GM19467 (cell line): Measurements from ENCODE around the gene NME4.

ENCODE experiments used
- ATAC-seq: cut with Tn5 transposase; IDR thresholded peaks from one replicate; pipeline ENCODE4 v1.9.1; 2021; ENCODE audit warnings: mild to moderate bottlenecking, moderate library complexity; ENCODE audit not compliant: unreplicated experiment

Gene NME4

DNA sequence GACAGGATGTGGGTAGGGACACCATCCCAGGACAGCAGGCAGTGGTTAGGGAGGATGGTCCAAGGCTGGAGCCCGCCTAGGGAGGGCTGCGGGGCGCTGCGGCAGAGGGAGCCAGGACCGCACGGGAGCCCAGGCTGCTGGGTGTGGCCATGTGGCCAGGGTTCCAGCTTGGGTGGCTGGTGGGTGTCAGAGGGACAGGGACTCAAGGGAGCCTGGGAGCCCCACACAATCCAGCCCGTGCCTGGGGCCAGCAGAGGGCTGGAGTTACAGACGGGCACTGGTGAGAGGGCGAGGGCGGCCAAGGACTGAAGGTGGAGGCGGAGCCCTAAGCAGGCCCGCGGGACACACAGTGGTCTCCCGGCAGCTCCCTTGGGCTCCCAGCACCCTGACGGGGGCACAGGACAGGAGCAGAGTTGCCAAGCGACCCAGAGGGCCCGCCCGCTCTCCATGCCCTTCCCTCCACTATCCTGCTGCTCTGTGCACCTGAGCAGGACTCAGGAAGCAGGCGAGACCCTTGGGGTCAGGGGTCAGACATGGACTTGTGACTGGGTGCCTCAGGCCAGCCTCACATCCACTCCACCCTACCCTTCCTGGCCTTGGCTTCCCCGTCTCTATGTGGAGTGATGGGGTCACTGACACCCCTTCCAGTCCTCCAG lies 33.8 kb upstream of the NME4 start:
- ATAC-seq = no peak

DNA sequence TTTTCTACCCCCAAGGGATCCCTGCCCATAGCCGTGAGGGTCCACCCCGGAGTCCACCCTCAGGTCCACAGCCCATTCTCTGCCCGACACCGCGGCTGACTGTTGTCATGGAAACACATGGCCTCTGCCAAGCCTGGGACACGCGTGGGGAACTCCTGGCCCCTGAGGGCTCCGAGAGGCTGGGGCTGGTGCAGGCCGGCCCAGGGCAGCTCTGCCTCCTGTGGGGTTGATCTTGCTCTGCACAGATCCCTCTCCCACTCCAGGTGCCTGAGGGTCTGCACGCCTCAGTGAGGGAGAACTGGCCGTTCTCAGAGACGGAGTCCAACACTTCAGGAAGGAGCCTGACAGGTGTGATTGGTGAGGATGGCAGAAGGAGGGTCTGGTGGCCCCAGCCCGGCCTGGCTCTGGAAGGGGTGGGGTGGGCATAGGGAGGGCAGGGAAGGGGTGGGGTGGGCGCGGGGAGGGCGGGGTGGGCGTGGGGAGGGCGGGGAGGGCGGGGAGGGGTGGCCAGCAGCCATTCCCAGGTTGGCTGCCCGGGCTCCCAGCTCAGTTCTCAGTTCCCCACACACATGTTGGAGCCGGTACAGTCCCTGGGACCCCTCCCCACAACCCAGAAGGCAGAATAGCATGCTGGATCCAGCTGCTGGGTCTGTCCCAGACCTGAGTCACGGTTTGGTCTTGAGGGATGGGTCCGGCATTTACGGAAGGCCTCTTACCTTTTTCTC lies 33.1 kb upstream of the NME4 start:
- ATAC-seq = no peak

DNA sequence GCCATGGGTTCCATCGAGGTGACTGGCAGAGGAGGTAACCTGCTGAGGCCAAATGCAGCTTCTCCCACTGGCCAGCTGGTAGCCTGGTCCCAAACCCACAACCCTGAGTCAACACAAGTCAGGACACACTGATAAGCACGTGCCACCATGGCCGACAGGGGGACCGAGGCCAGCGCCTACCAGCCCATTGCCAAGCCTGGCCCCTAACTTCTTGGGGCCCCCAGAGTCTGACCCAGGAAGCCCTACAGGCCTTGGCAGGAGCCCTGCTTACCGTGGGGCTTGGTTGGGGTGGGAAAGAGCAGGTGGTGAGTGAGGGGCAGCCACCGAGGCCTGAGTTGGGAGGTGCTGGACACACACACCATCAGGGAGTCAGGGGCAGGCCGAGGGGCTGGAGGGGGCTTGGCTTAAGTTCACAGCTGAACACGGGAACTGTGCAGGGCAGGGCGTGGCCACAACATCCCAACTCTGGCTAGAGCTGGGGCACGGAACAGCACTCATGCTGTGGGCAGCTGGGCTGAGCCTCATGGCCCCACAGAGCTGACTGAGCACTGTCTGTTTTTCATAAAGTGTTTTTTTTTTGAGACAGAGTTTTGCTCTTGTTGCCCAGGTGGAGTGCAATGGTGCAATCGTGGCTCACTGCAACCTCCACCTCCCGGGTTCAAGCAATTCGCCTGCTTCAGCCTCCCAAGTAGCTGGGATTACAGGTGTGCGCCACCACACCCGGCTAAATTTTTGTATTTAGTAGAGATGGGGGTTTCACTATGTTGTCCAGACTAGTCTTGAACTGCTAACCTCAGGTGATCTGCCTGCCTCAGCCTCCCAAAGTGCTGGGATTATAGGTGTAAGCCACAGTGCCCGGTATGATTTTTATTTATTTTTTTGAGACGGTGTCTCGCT lies 32.2 kb upstream of the NME4 start:
- no peak for ATAC-seq

DNA sequence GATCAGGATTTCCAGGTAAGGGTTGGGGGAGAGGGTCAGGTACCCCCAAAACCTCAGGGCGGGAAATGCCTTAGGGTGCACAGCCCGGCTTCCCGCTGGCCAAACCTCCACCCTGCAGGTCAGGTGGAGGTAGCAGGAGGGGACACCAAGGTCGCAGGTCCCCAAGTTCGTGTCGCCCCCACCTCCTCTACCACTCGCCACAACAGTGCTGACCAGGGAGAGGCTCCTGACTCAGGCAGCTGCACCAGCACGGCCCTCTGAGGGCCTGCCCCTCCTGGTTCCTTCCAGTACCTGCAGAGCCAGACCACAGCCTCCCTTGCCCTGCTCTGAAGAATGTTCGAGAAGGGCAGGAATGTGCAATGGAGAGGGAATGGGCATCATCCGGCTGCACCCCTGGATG lies 30.5 kb upstream of the NME4 start:
- no peak for ATAC-seq

DNA sequence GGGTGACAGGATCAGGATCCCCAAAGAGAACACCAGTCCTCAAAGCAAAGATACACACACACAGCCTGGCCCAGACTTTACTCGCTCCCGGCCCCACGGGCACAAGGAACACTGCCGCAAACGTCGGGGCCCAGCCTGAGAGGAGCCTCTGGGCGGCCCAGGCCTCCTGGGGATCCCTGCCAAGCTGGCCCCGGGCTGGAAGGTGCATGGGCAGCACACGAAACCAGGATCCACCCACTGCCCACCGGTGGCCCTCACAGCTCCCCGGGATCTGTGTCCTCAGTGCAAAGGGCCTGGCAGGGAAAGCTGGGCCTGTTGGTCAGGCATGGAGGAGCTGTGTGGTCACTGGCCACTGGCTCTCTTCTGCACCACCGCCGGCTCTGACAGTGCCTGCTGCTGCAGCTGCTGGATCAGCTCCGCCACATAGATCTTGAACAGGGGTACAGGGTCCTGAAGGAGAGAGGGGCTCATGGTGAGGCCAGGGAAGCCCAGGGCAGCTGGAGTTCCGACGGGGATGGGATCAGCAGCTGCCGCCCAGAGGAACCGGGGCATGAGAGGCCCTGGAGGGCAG lies 29.6 kb upstream of the NME4 start:
- no peak for ATAC-seq

DNA sequence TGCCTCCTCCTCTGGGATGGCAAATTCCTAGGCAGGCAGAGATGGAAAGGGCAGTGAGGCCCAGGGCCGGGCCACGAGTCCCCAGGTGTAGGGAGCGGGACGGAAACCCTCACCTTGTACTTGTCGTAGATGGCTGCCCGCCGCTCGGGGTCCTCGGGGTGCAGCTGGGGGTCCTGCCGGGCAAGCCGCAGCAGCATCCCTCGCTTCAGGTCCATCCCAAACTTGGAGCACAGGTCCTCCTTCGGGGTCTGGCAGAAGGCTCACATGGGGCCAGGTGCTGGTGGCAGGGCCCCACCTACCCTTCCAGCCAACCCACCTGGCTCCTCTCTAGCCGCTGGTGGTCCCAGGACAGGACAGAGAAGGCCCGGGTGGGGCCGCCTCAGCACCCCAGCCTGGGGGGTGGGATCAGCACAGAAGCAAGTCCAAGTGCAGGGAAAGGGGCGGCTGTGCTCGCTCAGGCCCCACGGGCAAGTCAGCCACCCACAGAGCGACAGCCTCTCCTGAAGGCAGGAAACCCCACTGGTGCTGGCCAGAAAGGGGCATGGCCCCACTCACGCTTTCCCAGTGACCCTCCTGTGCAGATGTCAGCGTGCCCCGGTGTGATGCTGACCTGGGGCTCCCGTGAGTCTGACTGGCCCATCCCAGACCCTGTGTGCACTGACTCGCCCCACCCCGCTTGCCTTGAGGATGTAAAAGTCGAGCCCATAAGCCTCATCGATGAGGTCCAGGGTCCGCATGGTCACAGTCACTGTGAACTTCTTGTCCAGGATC lies 28.4 kb upstream of the NME4 start:
- no peak for ATAC-seq

DNA sequence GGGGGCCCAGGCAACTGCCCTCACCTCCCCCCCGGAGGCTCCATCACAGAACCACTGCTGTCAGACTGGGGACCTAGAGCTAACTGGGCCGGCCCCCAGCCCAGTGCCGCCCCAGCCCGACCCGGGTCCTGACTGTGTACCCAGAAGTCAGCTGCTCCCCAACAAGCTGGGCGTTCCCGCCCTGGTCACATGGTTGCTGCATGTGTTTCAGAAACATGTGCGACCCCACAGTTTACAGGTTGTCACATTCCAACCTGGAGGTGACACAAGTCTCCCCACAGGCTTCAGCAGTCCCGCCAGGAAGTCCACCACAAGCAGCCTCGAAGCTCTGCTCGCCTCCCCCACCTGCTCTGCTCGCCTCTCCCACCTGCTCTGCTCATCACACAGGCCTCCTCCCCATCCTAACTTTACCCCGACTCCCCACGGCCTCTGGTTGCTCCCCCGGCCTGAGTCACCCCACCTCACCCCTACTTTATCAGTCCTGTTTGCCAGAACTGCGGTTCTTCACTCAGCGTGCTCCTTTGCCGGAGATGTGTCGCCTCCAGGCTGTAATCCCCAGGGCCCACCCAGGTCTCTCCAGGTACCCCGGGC lies 27.6 kb upstream of the NME4 start:
- ATAC-seq = no peak

DNA sequence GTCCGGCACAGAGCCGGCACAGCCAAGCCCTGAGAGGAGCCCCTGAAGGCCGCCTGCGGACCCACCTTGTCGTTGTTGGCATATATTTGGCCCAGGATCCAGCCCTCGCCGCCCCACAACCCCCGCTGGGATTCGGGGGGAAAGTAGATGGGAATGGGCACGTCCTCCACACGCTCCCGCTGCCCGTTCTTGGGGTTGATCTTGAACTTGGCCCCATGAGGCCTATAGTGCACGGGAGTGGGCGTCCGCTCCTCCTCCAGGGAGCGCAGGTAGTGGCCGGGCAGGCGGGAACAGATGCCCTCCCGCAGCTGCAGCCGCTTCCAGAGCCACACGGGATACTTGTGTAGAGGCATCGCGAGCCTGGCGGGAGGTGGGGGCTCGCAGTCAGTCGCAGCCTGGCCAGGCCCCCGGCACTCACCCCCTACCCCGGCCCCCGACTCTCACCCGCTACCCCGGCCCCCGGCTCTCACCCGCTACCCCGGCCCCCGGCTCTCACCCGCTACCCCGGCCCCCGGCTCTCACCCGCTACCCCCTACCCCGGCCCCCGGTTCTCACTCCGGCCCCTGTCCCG lies 27.0 kb upstream of the NME4 start:
- ATAC-seq = no peak

DNA sequence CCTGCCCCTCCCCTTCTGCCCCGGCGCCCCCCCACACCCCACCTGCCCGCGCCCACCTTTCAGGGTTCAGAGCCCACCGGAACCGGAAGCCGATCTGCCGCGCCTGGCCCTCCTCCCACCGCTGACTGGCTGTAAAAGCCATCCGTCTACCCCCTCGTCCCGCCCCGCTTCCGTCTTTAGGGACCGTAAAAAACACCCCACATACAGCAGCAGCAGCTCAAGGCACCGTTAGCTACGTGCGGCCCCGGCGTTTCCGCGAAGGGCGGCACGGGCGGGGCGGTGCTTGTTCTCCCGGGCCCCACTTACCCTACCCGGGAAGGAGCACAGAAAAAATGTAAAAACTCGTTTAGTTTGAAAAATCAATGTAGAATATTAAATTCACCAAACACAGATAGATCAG lies 26.6 kb upstream of the NME4 start, which contains the start of gene MRPL28:
Gene MRPL28 (minus strand): TSS at position 96 of the 400 bp plus-strand sequence. CDS start 320 bp downstream, outside the sequence.
- peak; percentile 79 for ATAC-seq

DNA sequence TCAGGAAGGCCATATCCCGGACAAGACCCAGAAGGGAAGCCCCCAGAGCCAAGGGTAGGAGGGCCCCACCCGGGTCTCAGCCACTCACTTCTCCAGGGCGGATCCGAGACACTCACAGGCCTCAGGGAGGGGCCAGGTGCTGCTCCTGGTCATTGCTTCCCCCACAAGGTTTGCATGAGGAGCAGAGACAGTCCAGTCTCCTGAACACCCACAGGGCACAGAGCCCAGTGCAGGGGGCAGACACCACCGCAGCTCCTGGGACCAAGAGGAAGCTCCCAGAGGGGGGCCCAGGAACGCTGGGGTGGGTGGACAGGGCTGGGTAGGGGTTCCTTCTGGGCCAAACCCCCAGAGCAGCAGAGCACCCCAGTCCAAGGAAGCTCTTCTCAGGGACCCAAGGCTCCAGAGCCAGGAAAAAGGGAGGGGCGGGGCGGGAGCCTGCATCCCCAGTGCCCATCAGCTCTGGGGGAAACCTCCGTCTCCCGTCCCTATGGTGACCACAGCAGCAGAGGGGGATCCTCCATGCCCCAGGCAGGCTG lies 26.0 kb upstream of the NME4 start:
- no peak for ATAC-seq

DNA sequence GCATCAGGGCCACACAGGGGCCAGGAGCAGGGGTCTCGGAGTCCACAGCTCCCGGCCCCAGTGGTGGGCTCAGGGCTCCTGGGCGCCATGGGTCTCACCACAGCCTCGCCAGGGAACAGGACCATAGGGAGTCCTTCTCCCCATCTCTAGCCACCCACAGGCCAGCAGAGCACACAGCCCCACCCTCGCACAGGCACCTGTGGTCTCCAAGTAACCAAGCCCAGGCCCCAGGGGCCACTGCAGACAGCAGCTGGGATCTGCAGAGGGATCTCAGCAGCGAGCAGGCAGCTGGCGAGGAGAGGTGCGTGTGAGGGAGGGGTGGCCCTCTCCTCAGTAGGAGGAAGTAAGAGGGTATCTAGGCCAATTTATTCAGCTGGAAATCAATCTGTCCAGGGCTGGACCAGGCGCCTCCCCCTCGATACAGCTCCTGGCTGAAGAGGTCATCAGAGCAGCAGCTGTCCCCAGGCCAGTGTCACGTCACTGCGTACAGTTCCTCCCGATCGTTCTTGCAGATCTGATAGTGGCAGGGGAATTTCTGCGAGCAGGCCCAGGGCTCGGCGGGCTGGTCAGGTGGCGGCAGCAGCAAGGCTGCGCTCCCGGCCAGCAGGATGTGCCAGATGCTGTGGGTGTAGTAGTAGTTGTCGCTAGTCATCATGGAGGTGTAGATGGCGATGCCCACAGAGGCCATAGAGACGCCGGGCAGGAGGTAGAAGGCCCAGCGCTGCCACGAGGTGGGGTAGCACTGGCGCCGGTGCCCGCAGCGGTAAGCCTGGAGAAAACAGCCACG lies 25.3 kb upstream of the NME4 start:
- ATAC-seq = no peak

DNA sequence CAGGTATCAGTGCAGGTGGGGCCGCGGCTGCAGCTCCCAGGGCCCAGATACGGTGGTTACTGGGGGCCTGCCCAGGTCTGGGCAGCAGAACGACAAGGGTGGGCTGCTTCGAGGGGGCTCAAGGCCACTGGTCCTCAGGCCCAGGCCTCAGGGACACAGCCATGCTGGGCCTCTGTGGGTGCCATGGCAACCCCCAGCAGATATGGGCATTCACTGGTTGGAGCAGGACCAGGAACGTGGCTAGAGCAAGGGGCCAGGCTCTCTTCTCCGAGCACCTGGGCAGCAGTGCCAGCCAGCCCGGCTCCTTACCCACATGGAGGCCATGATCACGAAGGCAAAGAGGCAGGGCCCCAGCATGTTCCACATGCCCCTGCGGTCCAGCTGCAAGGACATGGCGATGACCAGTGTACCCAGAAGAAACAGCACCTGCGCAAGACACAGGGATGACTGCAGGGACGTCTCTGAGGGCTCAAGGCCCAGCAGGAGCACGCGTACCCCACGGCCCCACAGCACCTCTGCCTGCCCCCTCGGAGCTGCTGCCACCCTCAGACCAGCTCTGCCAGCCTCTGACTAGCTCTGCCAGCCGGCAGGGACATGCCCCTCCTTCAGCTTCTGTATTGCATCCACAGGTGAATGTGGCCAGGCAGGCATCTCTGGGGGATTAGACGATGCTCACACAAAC lies 24.6 kb upstream of the NME4 start:
- no peak for ATAC-seq

DNA sequence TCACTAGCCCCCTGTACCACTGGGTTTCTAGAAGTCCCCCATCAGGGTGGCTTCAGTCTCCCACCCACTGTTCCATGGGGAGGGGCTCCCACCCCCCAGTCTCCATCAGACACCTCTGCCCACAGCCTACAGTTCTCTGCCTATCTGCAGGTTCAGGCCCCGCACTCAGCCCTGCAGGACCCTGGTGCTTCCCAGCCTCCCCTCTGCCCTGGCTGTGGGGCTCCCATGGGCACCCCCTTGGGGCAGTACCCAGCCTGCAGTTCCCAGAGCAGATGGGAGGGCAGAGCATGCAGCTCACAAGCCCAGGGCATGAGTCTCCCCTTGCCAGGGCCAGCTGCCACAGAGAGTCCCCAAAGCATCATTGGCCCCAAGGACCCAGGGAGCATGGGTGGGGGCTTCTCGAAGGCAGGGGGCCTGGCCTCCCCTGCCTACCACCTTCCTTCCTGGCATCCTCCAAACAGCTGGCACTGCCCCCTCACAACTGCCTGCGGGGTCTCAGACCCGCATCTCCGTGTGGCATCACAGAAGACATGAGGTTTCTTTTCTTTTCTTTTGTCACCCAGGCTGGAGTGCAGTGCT lies 23.9 kb upstream of the NME4 start:
- no peak for ATAC-seq

DNA sequence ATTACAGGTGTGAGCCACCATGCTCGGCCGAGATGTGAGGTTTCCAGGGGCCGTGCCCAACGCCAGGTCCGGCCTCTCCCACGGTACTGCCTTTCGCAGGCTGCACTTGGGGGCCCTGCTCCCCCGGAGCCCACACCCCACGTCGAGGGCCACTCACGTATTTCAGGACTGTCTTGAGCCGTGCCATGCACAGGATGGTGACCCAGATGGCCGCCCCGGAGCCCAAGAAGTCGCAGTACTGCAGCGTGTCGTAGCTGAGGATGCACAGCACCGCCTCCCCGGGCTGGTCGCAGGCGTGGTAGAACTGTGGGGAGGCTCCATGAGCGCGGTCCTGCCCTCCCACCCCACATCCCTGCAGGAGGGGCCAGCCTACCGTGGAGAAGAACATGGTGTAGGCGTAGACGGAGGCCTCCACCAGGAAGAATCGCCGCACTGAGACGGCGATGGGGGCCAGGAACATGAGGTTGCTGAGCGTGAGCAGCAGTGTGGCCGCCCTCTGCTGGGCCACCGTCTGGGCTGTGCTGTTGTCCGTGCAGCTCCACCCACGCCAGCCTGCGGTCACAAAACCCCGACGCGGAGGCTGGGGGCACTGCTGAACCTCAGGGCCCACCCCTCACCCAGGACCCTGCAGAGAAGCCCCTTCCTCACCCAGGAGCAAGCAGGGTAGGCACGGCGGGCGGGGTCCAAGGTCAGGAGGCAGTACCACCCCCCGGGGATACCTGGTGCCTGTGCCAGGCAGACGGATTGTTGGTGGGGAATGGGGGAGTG lies 23.0 kb upstream of the NME4 start:
- ATAC-seq = no peak

DNA sequence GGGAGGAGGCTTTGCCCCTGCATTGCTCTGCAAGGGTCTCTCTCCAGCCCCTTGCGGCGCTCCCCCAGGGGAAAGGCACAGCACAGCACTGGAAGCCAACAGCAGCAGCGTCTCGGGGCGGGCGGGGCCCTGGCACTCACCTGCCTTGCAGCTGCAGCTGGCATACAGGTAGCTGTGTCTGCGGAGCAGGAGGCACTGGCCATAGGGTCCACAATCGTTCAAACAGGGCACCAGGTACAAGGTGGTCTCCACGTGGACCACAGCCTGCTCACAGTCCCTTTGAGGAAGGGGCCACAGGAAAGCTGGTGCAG lies 22.4 kb upstream of the NME4 start:
- ATAC-seq = no peak

DNA sequence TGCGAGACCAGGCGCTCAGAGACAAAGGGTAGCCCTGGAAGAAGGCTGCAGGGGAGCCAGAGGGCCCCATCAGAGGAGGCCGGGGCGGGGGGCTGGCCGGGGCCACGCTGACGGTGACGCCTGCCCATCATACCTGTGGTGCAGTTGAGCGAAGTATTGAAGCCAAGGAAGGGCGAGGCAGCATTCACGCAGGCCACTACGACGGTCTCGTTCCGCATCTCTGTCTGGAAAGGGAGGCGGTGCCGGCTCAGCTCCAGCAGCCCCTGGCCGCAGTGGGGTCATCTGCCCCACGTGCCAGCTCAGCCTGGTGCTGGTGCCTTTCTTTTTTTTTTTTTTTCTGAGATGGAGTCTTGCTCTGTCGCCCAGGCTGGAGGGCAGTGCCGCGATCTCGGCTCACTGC lies 21.8 kb upstream of the NME4 start:
- ATAC-seq = no peak
